Smooth muscle cell (in vitro differentiated cells): Measurements from ENCODE around the gene SH3PXD2B. TPM values are rescaled to one million over a fixed set of nuclear protein-coding genes. Genes with fewer than 3 reads are reported as not detected.

Experiments
- DNase-seq: peaks from one replicate; lab custom pipeline; 2025; ENCODE audit not compliant: unreplicated experiment; lab: John Stamatoyannopoulos, UW
- H2AFZ ChIP-seq: fragments of 200-600 bp; sonication (generic); 2 replicates; pipeline ENCODE4 v1.6.0; 2016; ENCODE audit warnings: antibody characterized with exemption, low read depth, mild to moderate bottlenecking
- H3F3A ChIP-seq: fragments of 200-600 bp; sonication (generic); 2 replicates; pipeline ENCODE4 v1.6.0; 2017; ENCODE audit warnings: antibody characterized with exemption, low read depth
- H3K27ac ChIP-seq: fragments of 200-600 bp; sonication (generic); 2 replicates; pipeline ENCODE4 v1.5.1; 2016; ENCODE audit warnings: low read depth, mild to moderate bottlenecking
- H3K27me3 ChIP-seq: fragments of 200-600 bp; sonication (generic); 2 replicates; pipeline ENCODE4 v1.6.1; 2016; ENCODE audit warnings: low read depth, mild to moderate bottlenecking
- H3K36me3 ChIP-seq: fragments of 200-600 bp; sonication (generic); 2 replicates; pipeline ENCODE4 v1.5.1; 2016; ENCODE audit warnings: low read depth
- H3K4me1 ChIP-seq: fragments of 200-600 bp; sonication (generic); 2 replicates; pipeline ENCODE4 v1.5.1; 2016; ENCODE audit warnings: low read depth
- H3K4me2 ChIP-seq: fragments of 200-600 bp; sonication (generic); 2 replicates; pipeline ENCODE4 v1.6.0; 2016; ENCODE audit warnings: mild to moderate bottlenecking
- H3K4me3 ChIP-seq: fragments of 200-600 bp; sonication (generic); 2 replicates; pipeline ENCODE4 v1.5.1; 2016; ENCODE audit warnings: mild to moderate bottlenecking
- H3K79me2 ChIP-seq: fragments of 200-600 bp; sonication (generic); 2 replicates; pipeline ENCODE4 v1.6.0; 2016; ENCODE audit warnings: low read depth, mild to moderate bottlenecking
- H3K9ac ChIP-seq: fragments of 200-600 bp; sonication (generic); 2 replicates; pipeline ENCODE4 v1.6.0; 2016; ENCODE audit warnings: low read depth
- H3K9me3 ChIP-seq: fragments of 200-600 bp; sonication (generic); replicated peaks from 2 replicates; pipeline ENCODE4 v1.5.1; 2016; ENCODE audit warnings: low read depth
- H4K20me1 ChIP-seq: fragments of 200-600 bp; sonication (generic); 2 replicates; pipeline ENCODE4 v1.6.0; 2016; ENCODE audit warnings: low read depth
- CTCF ChIP-seq: fragments of 200-600 bp; sonication (generic); IDR thresholded peaks from 2 replicates; pipeline ENCODE4 v1.5.1; 2017; ENCODE audit warnings: borderline replicate concordance, mild to moderate bottlenecking, antibody characterized with exemption; ENCODE audit not compliant: insufficient read depth, poor library complexity, severe bottlenecking
- WGBS: methylation state at CpG from one replicate; pipeline ENCODE4 v1.1.7; 2016; ENCODE audit warnings: low lambda C conversion rate; 5-methylcytosine and 5-hydroxymethylcytosine counted together
- polyA plus RNA-seq: library from polyadenylated mRNA; unstranded; fragments of >200 nt; fragmentation: Nextera tagmentation; extraction: Ambion mirVana; gene quantifications from 2 replicates; pipeline ENCODE4 v1.2.1, GENCODE V29; 2016
- total RNA-seq: library from RNA; depleted of rRNA; stranded (reverse); fragments of >200 nt; gene quantifications from 2 replicates; pipeline ENCODE4 v1.2.3, GENCODE V29; 2014

Gene SH3PXD2B
- total and polyA plus RNA-seq, 2 experiments from 2014 or later, result 36.5 to 39.4 TPM

- H3K4me2 ChIP-seq, result no peak overlapping the region
- H3K4me3 ChIP-seq, result no peak overlapping the region
- H3K36me3 ChIP-seq, result no peaks in the 10 kb centered on the region
- DNase-seq, result no peak
- no peak for TF ChIP-seq CTCF
- no peaks in the 10 kb centered on the region for H3K27me3 ChIP-seq
- no peaks in the 10 kb centered on the region for H3K79me2 ChIP-seq
- H3K27ac ChIP-seq, result no peak overlapping the region
- no peaks in the 10 kb centered on the region for H4K20me1 ChIP-seq
- no peaks in the 10 kb centered on the region for H3F3A ChIP-seq
- no peak overlapping the region for H3K9ac ChIP-seq
- no peaks in the 10 kb centered on the region for H3K4me1 ChIP-seq
- no peak overlapping the region for H2AFZ ChIP-seq
- no peaks in the 10 kb centered on the region for H3K9me3 ChIP-seq
- 92% methylated on average over 4 of the region's 4 CpGs for WGBS
Observed at GRCh38 chr5:172319708-172320441, 134.4 kb downstream of the SH3PXD2B start.

- Histone ChIP-seq H3K9ac (peak overlapping the region; percentile 91), H3K4me2 (peak overlapping the region; percentile 51), H3K27me3 (no peaks in the 10 kb centered on the region), H3K36me3 (no peaks in the 10 kb centered on the region), H3K9me3 (no peaks in the 10 kb centered on the region), H3K4me1 (no peaks in the 10 kb centered on the region), H3K4me3 (no peak overlapping the region), H3K27ac (peak overlapping the region; percentile 98), H3F3A (no peaks in the 10 kb centered on the region), H2AFZ (no peak overlapping the region), H4K20me1 (no peaks in the 10 kb centered on the region), H3K79me2 (no peaks in the 10 kb centered on the region)
- no peak for DNase-seq
- 82% methylated on average over 11 of the region's 11 CpGs for WGBS
- TF ChIP-seq CTCF, result no peak
Observed at GRCh38 chr5:172315587-172316493, 138.5 kb downstream of the SH3PXD2B start.

GRCh38 chr5:172313915-172314314, 140.4 kb downstream of the SH3PXD2B start:
- Histone ChIP-seq H3K27ac (peak overlapping the region; percentile 98), H3K4me2 (no peak overlapping the region), H3K27me3 (no peaks in the 10 kb centered on the region), H3K9me3 (no peaks in the 10 kb centered on the region), H3K4me3 (no peak overlapping the region), H3F3A (no peaks in the 10 kb centered on the region), H3K79me2 (no peaks in the 10 kb centered on the region), H4K20me1 (no peaks in the 10 kb centered on the region), H3K36me3 (no peaks in the 10 kb centered on the region), H2AFZ (no peak overlapping the region), H3K4me1 (no peaks in the 10 kb centered on the region), H3K9ac (peak overlapping the region; percentile 66)
- DNase-seq, result no peak
- 95% methylated on average over 4 of the region's 4 CpGs for WGBS
- TF ChIP-seq CTCF, result no peak
